ENCODE data around the gene SLC24A1.

DNA sequence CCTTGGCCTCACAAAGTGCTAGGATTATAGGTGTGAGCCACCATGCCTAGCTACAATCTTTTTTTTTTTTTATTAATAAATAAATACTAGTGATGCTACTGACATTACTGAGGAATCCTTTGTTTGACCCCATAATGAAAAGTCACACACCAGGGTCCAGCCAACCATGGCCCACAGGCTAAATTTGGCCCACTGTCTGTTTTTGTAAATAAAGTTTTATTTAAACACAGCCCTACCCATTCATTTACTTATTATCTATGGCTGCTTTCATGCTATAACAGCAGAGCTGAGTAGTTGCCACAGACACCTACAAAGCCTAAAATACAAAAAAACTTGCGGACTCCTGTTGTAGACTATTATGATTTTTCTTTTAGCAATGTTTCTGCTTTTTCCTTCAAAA, 18.2 kb upstream of the SLC24A1 start:
- TF ChIP-seq, protein P1, sequence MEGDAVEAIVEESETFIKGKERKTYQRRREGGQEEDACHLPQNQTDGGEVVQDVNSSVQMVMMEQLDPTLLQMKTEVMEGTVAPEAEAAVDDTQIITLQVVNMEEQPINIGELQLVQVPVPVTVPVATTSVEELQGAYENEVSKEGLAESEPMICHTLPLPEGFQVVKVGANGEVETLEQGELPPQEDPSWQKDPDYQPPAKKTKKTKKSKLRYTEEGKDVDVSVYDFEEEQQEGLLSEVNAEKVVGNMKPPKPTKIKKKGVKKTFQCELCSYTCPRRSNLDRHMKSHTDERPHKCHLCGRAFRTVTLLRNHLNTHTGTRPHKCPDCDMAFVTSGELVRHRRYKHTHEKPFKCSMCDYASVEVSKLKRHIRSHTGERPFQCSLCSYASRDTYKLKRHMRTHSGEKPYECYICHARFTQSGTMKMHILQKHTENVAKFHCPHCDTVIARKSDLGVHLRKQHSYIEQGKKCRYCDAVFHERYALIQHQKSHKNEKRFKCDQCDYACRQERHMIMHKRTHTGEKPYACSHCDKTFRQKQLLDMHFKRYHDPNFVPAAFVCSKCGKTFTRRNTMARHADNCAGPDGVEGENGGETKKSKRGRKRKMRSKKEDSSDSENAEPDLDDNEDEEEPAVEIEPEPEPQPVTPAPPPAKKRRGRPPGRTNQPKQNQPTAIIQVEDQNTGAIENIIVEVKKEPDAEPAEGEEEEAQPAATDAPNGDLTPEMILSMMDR (IDR thresholded peaks at IDR 0.05): no peak
- TF ChIP-seq POLR2A (IDR thresholded peaks at IDR 0.05): no peak
